Measurements from ENCODE around the gene PLXNB2. TPM values are rescaled to one million over a fixed set of nuclear protein-coding genes. Genes with fewer than 3 reads are reported as not detected.

The PLXNB2 gene
- total RNA-seq, 1 experiment from 2014 or later, result 236 TPM

GRCh38 chr22:50238755-50239154 is 68.7 kb downstream of the PLXNB2 start:
- Histone ChIP-seq H3K27me3 (ENCODE audit: insufficient read depth, low read length) (no peaks in the 10 kb centered on the region), H3K36me3 (ENCODE audit: control insufficient read depth in 1 of 2, insufficient read depth in 2 of 2, low read length in 2 of 2) (peaks cover 7 to 17% of the 10 kb centered on the region in 2 experiments; a peak in 2 of 4 replicates), H3K4me3 (replicated peaks in 1 of 2; ENCODE audit: low read depth in 1 of 2, low read length in 2 of 2) (no peak overlapping the region), H4K20me1 (ENCODE audit: insufficient read depth) (no peaks in the 10 kb centered on the region), H3K9ac (ENCODE audit: low read length) (no peak overlapping the region), H3K27ac (ENCODE audit: low read depth, low read length) (no peak overlapping the region), H3K4me1 (ENCODE audit: control insufficient read depth in 1 of 2, insufficient read depth in 2 of 2, low read length in 2 of 2) (peaks cover 7 to 17% of the 10 kb centered on the region in 2 experiments), H3K9me2 (ENCODE audit: insufficient read depth) (no peaks in the 10 kb centered on the region), H3K79me2 (ENCODE audit: insufficient read depth, low read length) (peaks cover 94% of the 10 kb centered on the region), H2AFZ (ENCODE audit: low read depth, low read length, poor library complexity, severe bottlenecking) (no peak overlapping the region), H3K9me3 (ENCODE audit: control insufficient read depth in 1 of 2, insufficient read depth in 1 of 2, low read depth in 1 of 2, low read length in 2 of 2) (peaks cover 0 to 4% of the 10 kb centered on the region in 2 experiments; a peak in 1 of 4 replicates), H3K4me2 (ENCODE audit: low read length) (no peak overlapping the region)
- ChIA-PET POLR2A (no interaction called here), RAD21 (ENCODE audit: low non-redundant PET in 1 of 2, low total read pairs in 2 of 2, uncharacterized antibody in 2 of 2, unreplicated experiment in 2 of 2) (no interaction called here), CTCF (no interaction called here)
- ATAC-seq, result no peak
- no TSS peak for BruUV-seq (replicated peaks)
- DNase-seq (ENCODE audit: low read depth, low spot score), result no peak
- TF ChIP-seq CBX3 (IDR thresholded peaks at IDR 0.05; ENCODE audit: low read depth) (no peak), EGR1 (IDR thresholded peaks at IDR 0.05; ENCODE audit: low read depth) (no peak), RAD21 (IDR thresholded peaks at IDR 0.05; ENCODE audit: low read depth) (no peak), MAX (IDR thresholded peaks at IDR 0.05) (no peak), REST (IDR thresholded peaks at IDR 0.05; ENCODE audit: low read depth) (no peak), POLR2A (IDR thresholded peaks at IDR 0.05; ENCODE audit: borderline replicate concordance, extremely low read depth, insufficient read depth, insufficient read length) (no peak), SRF (IDR thresholded peaks at IDR 0.05; ENCODE audit: low read depth) (no peak), ZFX (IDR thresholded peaks at IDR 0.05) (no peak), POLR2AphosphoS5 (IDR thresholded peaks at IDR 0.05; ENCODE audit: low read depth, low read length) (no peak), ELF1 (IDR thresholded peaks at IDR 0.05; ENCODE audit: borderline replicate concordance, low read depth) (no peak), ZBTB33 (IDR thresholded peaks at IDR 0.05; ENCODE audit: extremely low read depth, insufficient replicate concordance, low read length) (no peak), SP1 (IDR thresholded peaks at IDR 0.05; ENCODE audit: low read depth) (no peak), TCF7L2 (IDR thresholded peaks at IDR 0.05; ENCODE audit: borderline replicate concordance, extremely low read depth, insufficient read depth, insufficient read length) (no peak), SIN3A (IDR thresholded peaks at IDR 0.05; ENCODE audit: low read depth) (no peak), ATF3 (IDR thresholded peaks at IDR 0.05) (no peak)
- intact Hi-C loops (cut with micrococcal nuclease), result no loop called here
